A204.1 (cell line): ENCODE data around the gene AMHR2.
"Not testable (repeated sequence)": the region's sequence is repeated elsewhere in the genome, so short reads cannot be mapped to it uniquely, and the experiment has no call there.

Source experiments
- FAIRE-seq: peaks from 2 replicates; lab custom pipeline; 2012; peaks lifted over from hg19 to GRCh38; lab: Jason Lieb, UNC

The AMHR2 gene

GRCh38 chr12:53423597-53423996 is at the start of gene AMHR2:
TSS of gene AMHR2 (plus strand) at chr12:53423855. CDS start at chr12:53423935, 80 bp downstream.
- FAIRE-seq = no peak

- FAIRE-seq = not testable (repeated sequence)
Measured at GRCh38 chr12:53374277-53374676, 49.4 kb upstream of the AMHR2 start.

- no peak for FAIRE-seq
Measured at GRCh38 chr12:53376747-53377146, 46.9 kb upstream of the AMHR2 start.

- no peak for FAIRE-seq
Measured at GRCh38 chr12:53378222-53378621, 45.4 kb upstream of the AMHR2 start.

- no peak for FAIRE-seq
Measured at GRCh38 chr12:53378724-53379388, 44.8 kb upstream of the AMHR2 start.

GRCh38 chr12:53379389-53380103 is 44.1 kb upstream of the AMHR2 start:
- FAIRE-seq = peak; percentile 99

- no peak for FAIRE-seq
Measured at GRCh38 chr12:53380104-53380793, 43.4 kb upstream of the AMHR2 start, which contains the start of gene SP1. TSS of gene SP1 (plus strand) at chr12:53380176. CDS start at chr12:53380292, 116 bp downstream.

GRCh38 chr12:53380794-53381730 is 42.6 kb upstream of the AMHR2 start:
- no peak for FAIRE-seq

- no peak for FAIRE-seq
Measured at GRCh38 chr12:53381731-53382630, 41.7 kb upstream of the AMHR2 start.

GRCh38 chr12:53383258-53383657 is 40.4 kb upstream of the AMHR2 start:
- no peak for FAIRE-seq

GRCh38 chr12:53386381-53386780 is 37.3 kb upstream of the AMHR2 start:
- not testable (repeated sequence) for FAIRE-seq

- no peak for FAIRE-seq
Measured at GRCh38 chr12:53388932-53389331, 34.7 kb upstream of the AMHR2 start.

GRCh38 chr12:53389702-53390101 is 34.0 kb upstream of the AMHR2 start:
- FAIRE-seq = no peak

GRCh38 chr12:53391724-53392123 is 31.9 kb upstream of the AMHR2 start:
- no peak for FAIRE-seq

- FAIRE-seq = no peak
Measured at GRCh38 chr12:53399896-53400295, 23.8 kb upstream of the AMHR2 start.

- FAIRE-seq = not testable (repeated sequence)
Measured at GRCh38 chr12:53402351-53402750, 21.3 kb upstream of the AMHR2 start.

GRCh38 chr12:53402871-53403270 is 20.8 kb upstream of the AMHR2 start:
- no peak for FAIRE-seq

- no peak for FAIRE-seq
Measured at GRCh38 chr12:53410951-53411350, 12.7 kb upstream of the AMHR2 start.

- no peak for FAIRE-seq
Measured at GRCh38 chr12:53413485-53414204, 10.0 kb upstream of the AMHR2 start.

GRCh38 chr12:53414756-53415417 is 8.8 kb upstream of the AMHR2 start:
- FAIRE-seq = no peak
